ENCODE measurements around the gene SLC25A48. TPM values are rescaled to one million over a fixed set of nuclear protein-coding genes. Genes with fewer than 3 reads are reported as not detected.

SLC25A48 gene
- total RNA-seq, 1 donor from 2014 or later = 0.32 TPM

DNA sequence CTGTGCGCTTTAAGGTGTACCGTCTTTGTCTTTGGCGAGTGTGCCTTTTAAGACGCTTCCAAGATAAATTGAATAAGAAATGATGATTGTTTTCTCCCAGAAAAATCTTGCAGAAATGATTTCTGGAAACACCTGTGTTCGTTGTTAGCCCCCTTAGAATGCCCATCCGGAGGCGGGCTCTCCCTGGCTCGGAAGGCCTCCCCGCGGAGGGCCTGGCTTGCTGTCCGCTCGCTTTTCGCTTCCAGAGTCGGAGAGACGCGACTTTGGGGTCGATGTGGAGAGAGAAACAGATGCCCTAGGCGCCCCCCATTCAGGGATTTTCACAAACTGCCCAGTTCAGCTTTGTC lies 96.5 kb downstream of the SLC25A48 start:
- ATAC-seq = no peak

DNA sequence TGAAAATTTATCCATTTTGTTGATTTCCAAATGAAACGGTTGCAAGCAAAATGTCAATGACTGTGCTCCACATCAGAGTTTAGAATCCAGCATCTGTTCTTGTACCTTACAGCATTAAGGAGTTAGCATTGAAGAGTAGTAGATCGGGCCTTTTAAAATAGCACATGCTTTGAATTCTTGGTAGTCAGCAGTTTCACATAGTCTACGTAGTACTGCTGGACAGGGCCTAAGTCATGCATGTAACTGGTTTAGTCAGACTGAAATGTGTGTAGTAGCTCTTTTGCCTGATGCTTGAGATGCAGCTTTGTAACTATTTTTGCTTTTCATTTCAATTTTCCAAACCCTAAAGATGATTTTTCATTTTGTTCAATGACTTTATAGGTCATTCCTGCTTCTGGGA lies 100.5 kb downstream of the SLC25A48 start:
- no peak for ATAC-seq

DNA sequence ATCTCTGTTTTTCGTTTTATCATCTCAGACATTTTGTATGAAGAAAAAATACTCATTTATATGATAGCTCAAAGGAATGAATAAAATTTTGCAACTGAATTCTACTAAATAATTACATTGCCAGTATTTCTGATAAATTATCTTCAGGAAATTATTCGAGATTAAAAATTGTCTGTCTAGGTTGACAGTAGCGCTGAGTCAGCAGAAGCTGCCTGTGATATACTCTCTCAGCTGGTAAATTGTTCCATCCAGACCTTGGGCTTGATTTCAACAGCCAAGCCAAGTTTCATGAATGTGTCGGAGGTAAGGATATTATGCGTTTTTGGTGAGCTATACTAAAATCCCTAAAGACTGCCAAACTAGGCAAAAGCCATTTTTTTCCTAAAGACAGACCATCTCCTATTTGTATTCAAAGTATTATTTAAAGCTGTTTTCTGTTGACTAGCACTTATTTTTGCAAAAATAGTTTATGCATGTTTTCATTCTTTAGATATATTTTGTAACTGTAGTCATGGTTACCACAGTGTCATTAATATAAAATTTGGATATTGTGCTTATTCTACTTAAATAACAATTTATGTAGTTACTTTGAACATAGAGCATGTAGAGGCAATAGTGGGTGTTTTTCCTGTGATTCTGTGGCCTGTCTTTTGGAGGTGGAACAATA lies 102.9 kb downstream of the SLC25A48 start:
- no peak for ATAC-seq

Other genes with a start within 250 kb of the SLC25A48 start
- not detected for gene IL9, start 61.2 kb downstream of the SLC25A48 start, total RNA-seq
- not detected for gene LECT2, start 120.3 kb downstream of the SLC25A48 start, total RNA-seq
- 13.4 TPM for gene TGFBI, start 194.3 kb downstream of the SLC25A48 start, total RNA-seq